Mesothelial cell of epicardium (in vitro differentiated cells): Measurements from ENCODE around the gene BAG5. TPM values are rescaled to one million over a fixed set of nuclear protein-coding genes. Genes with fewer than 3 reads are reported as not detected.

Experiments
- DNase-seq, 2 experiments: peaks; one replicate each; pipeline ENCODE4 v3.0.0; 2021; ENCODE audit warnings: low spot score in 2 of 2; ENCODE audit not compliant: unreplicated experiment in 2 of 2
- H3K27ac Mint-ChIP-seq: 2 replicates; pipeline ENCODE4 v1.8.0; 2021; ENCODE audit warnings: mixed read lengths
- H3K27me3 Mint-ChIP-seq: 2 replicates; pipeline ENCODE4 v1.8.0; 2021; ENCODE audit warnings: low read depth, mixed read lengths
- H3K36me3 Mint-ChIP-seq: 2 replicates; pipeline ENCODE4 v1.8.0; 2021; ENCODE audit warnings: mixed read lengths
- H3K4me1 Mint-ChIP-seq: 2 replicates; pipeline ENCODE4 v1.8.0; 2021; ENCODE audit warnings: mixed read lengths
- H3K4me3 Mint-ChIP-seq: 2 replicates; pipeline ENCODE4 v1.8.0; 2021; ENCODE audit warnings: mild to moderate bottlenecking, moderate library complexity, mixed read lengths
- H3K9me3 Mint-ChIP-seq: 2 replicates; pipeline ENCODE4 v1.8.0; 2021; ENCODE audit warnings: mixed read lengths
- total RNA-seq: library from RNA; stranded (reverse); gene quantifications from 3 replicates; pipeline ENCODE4 v1.2.1, GENCODE V29; 2021
- TF ChIP-seq, protein P1 (sequence below): fragments of 200-600 bp; sonication (generic); IDR thresholded peaks from one replicate; pipeline ENCODE4 v1.5.0; 2021; ENCODE audit warnings: antibody characterized with exemption; ENCODE audit not compliant: unreplicated experiment

The BAG5 gene
- total RNA-seq, 1 donor from 2014 or later, result 22.2 TPM

DNA sequence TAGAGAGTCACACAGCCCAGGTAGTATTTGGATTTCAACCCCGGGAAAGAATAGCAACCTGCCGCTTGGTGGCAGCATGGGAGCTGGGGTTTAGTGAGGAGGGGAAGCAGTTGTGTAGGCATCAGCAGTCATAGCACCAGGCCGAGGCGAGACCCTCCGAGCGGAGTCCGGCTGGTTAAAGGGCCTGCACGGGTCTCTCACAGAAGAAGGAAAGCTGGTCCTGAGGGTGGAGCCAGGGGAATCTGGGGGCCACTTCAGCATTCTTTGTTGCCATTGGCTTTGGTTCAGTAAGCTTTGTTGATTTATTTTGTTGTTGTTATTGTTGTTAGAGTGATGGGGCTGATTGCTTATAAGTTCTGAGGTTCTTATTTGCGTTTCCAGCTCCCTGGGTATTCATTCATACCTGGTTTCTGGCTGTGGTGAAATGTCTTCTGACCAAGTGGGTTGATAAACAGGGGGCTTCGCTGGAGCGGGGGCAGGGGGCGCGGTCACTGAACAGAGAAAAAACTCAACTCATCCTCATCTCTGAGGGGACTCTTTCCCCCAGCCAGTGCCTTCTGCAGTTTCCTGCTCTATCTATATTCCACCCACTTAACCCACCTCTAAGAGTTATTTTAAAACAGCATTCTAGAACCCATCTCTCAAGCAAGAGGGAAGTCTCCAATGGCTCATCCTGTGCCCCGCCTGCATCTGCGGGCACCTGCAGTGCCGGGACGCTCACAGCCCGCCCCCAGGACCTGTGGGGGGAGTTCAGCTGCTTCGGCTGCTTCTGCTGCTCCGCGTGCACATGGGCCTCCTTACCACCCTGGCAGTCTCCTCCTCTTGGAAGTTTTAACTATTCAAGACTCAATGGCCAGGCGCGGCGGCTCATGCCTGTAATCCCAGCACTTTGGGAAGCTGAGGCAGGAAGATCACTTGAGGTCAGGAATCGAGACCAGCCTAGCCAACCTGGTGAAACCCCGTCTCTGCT lies 51.4 kb downstream of the BAG5 start:
- no peak for DNase-seq
- TF ChIP-seq, protein P1, sequence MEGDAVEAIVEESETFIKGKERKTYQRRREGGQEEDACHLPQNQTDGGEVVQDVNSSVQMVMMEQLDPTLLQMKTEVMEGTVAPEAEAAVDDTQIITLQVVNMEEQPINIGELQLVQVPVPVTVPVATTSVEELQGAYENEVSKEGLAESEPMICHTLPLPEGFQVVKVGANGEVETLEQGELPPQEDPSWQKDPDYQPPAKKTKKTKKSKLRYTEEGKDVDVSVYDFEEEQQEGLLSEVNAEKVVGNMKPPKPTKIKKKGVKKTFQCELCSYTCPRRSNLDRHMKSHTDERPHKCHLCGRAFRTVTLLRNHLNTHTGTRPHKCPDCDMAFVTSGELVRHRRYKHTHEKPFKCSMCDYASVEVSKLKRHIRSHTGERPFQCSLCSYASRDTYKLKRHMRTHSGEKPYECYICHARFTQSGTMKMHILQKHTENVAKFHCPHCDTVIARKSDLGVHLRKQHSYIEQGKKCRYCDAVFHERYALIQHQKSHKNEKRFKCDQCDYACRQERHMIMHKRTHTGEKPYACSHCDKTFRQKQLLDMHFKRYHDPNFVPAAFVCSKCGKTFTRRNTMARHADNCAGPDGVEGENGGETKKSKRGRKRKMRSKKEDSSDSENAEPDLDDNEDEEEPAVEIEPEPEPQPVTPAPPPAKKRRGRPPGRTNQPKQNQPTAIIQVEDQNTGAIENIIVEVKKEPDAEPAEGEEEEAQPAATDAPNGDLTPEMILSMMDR, result no peak
- Mint-ChIP-seq H3K4me1 (peaks cover 3% of the 10 kb centered on the region), H3K27me3 (no peaks in the 10 kb centered on the region), H3K36me3 (peaks cover 17% of the 10 kb centered on the region), H3K27ac (no peak overlapping the region), H3K4me3 (no peak overlapping the region), H3K9me3 (no peaks in the 10 kb centered on the region)

DNA sequence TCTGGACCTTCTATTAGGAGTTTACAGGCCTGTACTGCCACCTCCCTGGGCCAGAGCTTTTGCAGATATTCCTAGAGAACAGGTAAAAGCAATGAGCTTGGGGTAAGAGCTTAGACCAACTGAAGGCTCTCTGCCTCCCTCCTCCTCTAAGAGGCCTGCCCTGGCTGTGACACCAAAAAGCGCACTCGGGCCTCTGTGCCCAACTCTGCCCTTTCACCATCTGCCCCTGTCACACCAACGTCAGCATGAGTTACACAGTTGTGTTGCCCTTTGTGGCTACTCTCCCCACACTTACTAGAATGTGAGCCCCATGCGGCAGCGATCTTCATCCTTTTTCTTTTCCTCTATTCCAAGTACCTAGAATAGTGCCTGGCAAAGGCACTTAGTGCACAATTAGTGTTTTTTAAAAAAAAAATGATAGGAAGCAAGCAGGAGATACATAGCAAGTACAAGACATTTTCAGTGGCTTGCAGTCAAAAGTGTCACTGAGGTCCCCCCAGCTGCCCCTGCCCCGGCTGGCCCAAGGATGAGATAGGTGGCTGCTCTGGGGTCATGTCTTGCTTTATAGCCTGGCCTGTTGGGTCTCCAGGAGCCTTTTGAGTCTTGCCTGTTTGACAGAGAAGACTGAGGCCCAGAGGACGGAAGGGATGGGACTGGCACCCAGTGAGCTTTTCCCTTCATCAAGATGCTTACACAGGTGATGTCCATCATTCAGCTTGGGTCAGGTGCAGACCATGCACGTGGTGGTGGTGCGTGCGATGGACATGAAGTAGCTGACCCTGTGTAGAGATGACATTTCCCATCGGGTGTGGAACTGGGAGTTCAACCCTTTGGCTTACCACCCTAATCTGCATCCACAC lies 52.4 kb downstream of the BAG5 start:
- no peak for DNase-seq
- no peak overlapping the region for H3K4me3 Mint-ChIP-seq

DNA sequence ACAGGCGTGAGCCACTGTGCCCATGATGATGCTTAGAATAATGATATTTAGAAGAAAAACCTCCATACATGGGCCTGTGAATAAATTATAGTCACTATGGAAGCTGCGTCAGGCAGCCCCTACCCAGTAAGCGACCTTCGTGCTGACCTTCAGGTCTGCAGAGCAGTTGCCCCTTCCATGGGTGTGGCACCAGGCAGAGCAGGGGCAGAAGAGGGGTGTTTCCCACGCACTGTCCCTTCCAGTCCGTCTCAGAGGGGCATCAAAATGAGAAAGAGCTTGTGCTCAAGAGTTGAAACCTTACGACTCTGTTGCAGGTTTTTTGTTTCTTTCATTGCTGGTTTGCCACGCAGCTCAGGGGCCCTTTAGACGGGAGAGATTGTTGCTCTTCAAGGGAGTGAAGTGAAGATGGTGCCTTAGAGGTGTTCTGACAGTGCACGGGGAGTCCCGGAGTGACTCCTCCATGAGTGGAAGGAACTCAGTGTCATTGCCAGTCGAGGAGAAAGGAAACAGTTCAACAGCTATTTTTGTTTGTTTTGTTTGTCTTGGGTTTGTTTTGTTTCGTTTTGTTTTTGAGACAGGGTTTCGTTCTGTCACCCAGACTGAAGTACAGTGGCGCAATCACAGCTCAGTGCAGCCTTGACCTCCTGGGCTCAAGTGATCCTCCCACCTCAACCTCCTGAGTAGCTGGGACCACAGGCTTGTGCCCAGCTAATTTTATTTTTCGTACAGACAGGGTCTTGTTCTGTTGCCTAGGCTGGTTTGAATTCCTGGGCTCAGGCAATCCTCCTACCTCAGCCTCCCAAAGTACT lies 53.7 kb downstream of the BAG5 start:
- DNase-seq, result no peak

More for the DNA sequence above, 52.4 kb downstream of the BAG5 start:
- TF ChIP-seq, protein P1, result no peak
- Mint-ChIP-seq H3K9me3 (no peaks in the 10 kb centered on the region), H3K27ac (no peak overlapping the region), H3K36me3 (peaks cover 21% of the 10 kb centered on the region), H3K4me1 (peaks cover 3% of the 10 kb centered on the region), H3K27me3 (no peaks in the 10 kb centered on the region)

DNA sequence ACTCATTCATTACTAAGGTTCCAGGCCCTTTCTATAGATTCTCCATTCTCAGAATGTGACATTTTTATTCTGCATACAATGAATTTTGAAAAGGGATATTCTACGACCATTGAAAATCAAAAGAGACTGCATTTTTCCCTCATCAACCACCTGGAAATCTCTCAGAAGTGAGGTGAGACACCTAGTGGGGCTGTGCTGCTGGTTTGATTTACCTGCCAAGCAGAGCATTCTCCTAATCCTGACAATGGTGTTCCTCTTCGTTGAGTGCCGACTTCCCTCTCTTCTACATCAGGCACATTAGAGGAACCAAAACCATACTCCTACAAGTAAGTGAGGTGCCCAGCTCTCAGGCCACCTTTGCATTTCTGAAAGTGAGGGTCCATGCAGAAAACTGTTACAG lies 54.7 kb downstream of the BAG5 start:
- peaks cover 38% of the 10 kb centered on the region for H3K36me3 Mint-ChIP-seq
- TF ChIP-seq, protein P1, result no peak
- H3K27ac Mint-ChIP-seq, result no peak overlapping the region
- no peaks in the 10 kb centered on the region for H3K9me3 Mint-ChIP-seq
- no peak overlapping the region for H3K4me3 Mint-ChIP-seq
- peaks cover 3% of the 10 kb centered on the region for H3K4me1 Mint-ChIP-seq
- no peak for DNase-seq
- H3K27me3 Mint-ChIP-seq, result no peaks in the 10 kb centered on the region

More for the DNA sequence above, 53.7 kb downstream of the BAG5 start:
- TF ChIP-seq, protein P1, result no peak
- Mint-ChIP-seq H3K27ac (no peak overlapping the region), H3K9me3 (no peaks in the 10 kb centered on the region), H3K36me3 (peaks cover 31% of the 10 kb centered on the region), H3K4me1 (peaks cover 3% of the 10 kb centered on the region), H3K4me3 (no peak overlapping the region), H3K27me3 (no peaks in the 10 kb centered on the region)

Other genes with a start within 250 kb of the BAG5 start
- 242 to 256 TPM (median 248 TPM) in 3 replicates for gene EIF5, start 228.4 kb downstream of the BAG5 start, total RNA-seq
- 122 to 125 TPM (median 125 TPM) in 3 replicates for gene MARK3, start 177.2 kb downstream of the BAG5 start, total RNA-seq
- gene CKB, start 39.8 kb downstream of the BAG5 start, total RNA-seq, result 50.6 to 56.7 TPM (median 53.3 TPM) in 3 replicates
- 8.7 to 9.5 TPM (median 9.5 TPM) in 3 replicates for gene TRMT61A, start 33.5 kb downstream of the BAG5 start, total RNA-seq
- gene COA8, start 303 bp upstream of the BAG5 start, total RNA-seq, result 35.4 to 38.8 TPM (median 36.0 TPM) in 3 replicates
- gene KLC1, start 66.6 kb upstream of the BAG5 start, total RNA-seq, result 156 to 163 TPM (median 157 TPM) in 3 replicates
- gene XRCC3, start 152.8 kb upstream of the BAG5 start, total RNA-seq, result 17.0 to 19.7 TPM (median 19.2 TPM) in 3 replicates
- gene ZFYVE21, start 153.2 kb upstream of the BAG5 start, total RNA-seq, result 32.9 to 40.2 TPM (median 37.3 TPM) in 3 replicates